Endothelial cell of umbilical vein (primary cell): ENCODE results near the gene ACER3. TPM values are rescaled to one million over a fixed set of nuclear protein-coding genes. Genes with fewer than 3 reads are reported as not detected.

Source experiments
- BruUV-seq: library from RNA; stranded (reverse); fragments of 400-500 nt; replicated peaks from 2 replicates; lab custom pipeline; 2021; lab: Mats Ljungman, UMichigan
- CTCF ChIA-PET: fragments of 300-600, 350-600 bp; sonication (Branson Sonifier 250); formaldehyde crosslinking; loops from one replicate; lab custom pipeline; 2021; ENCODE audit warnings: antibody characterized with exemption, inconsistent platforms; lab: Charles Lee
- POLR2A ChIA-PET: fragments of 300-600, 350-600 bp; sonication (Branson Sonifier 250); formaldehyde crosslinking; loops from one replicate; lab custom pipeline; 2021; ENCODE audit warnings: antibody characterized with exemption, inconsistent platforms; lab: Charles Lee
- DNase-seq: peaks from one replicate; pipeline ENCODE4 v3.0.0-alpha.2; 2011; ENCODE audit warnings: low read depth, low spot score
- FAIRE-seq: peaks from 2 replicates; lab custom pipeline; 2011; peaks lifted over from hg19 to GRCh38; lab: Jason Lieb, UNC
- H2AFZ ChIP-seq: 2 replicates; pipeline ENCODE4 v1.6.0; 2012; ENCODE audit warnings: low read depth, low read length, control low read depth, inconsistent platforms
- H3K27ac ChIP-seq: 2 replicates; pipeline ENCODE4 v1.5.1; 2011; ENCODE audit warnings: low read depth, mild to moderate bottlenecking, control low read depth, low read length, moderate library complexity; ENCODE audit not compliant: insufficient read depth
- H3K27me3 ChIP-seq, 2 experiments: 2 replicates each; pipeline versions ENCODE4 v1.6.0 to v1.6.1; 2011; ENCODE audit warnings: low read length in 2 of 2, mixed read lengths in 1 of 2; ENCODE audit not compliant: control insufficient read depth in 2 of 2, insufficient read depth in 2 of 2
- H3K36me3 ChIP-seq, 2 experiments: 2 replicates in 1 of 2; 3 replicates in 1 of 2; pipeline ENCODE4 v1.5.1; 2011; ENCODE audit warnings: low read length in 2 of 2, mild to moderate bottlenecking in 1 of 2, moderate library complexity in 1 of 2; ENCODE audit not compliant: control insufficient read depth in 2 of 2, insufficient read depth in 2 of 2; ENCODE audit errors: extremely low read depth in 1 of 2
- H3K4me1 ChIP-seq: 3 replicates; pipeline ENCODE4 v1.5.1; 2011; ENCODE audit warnings: mild to moderate bottlenecking, low read length; ENCODE audit not compliant: control insufficient read depth, insufficient read depth; ENCODE audit errors: extremely low read depth
- H3K4me2 ChIP-seq: 2 replicates; pipeline ENCODE4 v1.6.1; 2011; ENCODE audit warnings: low read length, control low read depth, mixed read lengths; ENCODE audit not compliant: insufficient read depth
- H3K4me3 ChIP-seq, 3 experiments: fragments of 200-600 bp in 1 of 3; sonication (generic), shearing (Covaris generic) in 1 of 3; replicated peaks in 1 of 3; 2 replicates each; pipeline ENCODE4 v1.5.1; 2011 to 2016; ENCODE audit warnings: control low read depth in 3 of 3, low read length in 3 of 3, mild to moderate bottlenecking in 2 of 3, inconsistent platforms in 1 of 3, low read depth in 1 of 3, moderate library complexity in 1 of 3; ENCODE audit not compliant: insufficient read depth in 1 of 3
- H3K79me2 ChIP-seq: 2 replicates; pipeline ENCODE4 v1.6.0; 2012; ENCODE audit warnings: low read length, inconsistent platforms; ENCODE audit not compliant: control insufficient read depth, insufficient read depth
- H3K9ac ChIP-seq: replicated peaks from 2 replicates; pipeline ENCODE3; 2011; ENCODE audit warnings: low read length, control low read depth; ENCODE audit not compliant: insufficient read depth; ENCODE audit errors: extremely low read depth
- H3K9me1 ChIP-seq: replicated peaks from 3 replicates; pipeline ENCODE4 v1.6.0; 2011; ENCODE audit warnings: mild to moderate bottlenecking, low read length; ENCODE audit not compliant: control insufficient read depth, insufficient read depth; ENCODE audit errors: extremely low read depth
- H3K9me3 ChIP-seq: replicated peaks from 2 replicates; pipeline ENCODE4 v1.5.1; 2012; ENCODE audit warnings: low read length, inconsistent platforms; ENCODE audit not compliant: control insufficient read depth, insufficient read depth
- H4K20me1 ChIP-seq: replicated peaks from 2 replicates; pipeline ENCODE3; 2011; ENCODE audit warnings: mild to moderate bottlenecking, low read length; ENCODE audit not compliant: control insufficient read depth, insufficient read depth; ENCODE audit errors: extremely low read depth
- CTCF ChIP-seq, 2 donors: IDR thresholded peaks; 1 replicate in 1 of 2; 2 replicates in 1 of 2; pipeline ENCODE4 v1.5.1; 2011; ENCODE audit warnings: low read length in 2 of 2, mild to moderate bottlenecking in 2 of 2, moderate library complexity in 2 of 2, control low read depth in 1 of 2, inconsistent platforms in 1 of 2, low read depth in 1 of 2; ENCODE audit not compliant: insufficient read depth in 1 of 2; ENCODE audit errors: extremely low read depth in 1 of 2
- EZH2 ChIP-seq: IDR thresholded peaks from 2 replicates; pipeline ENCODE4 v1.6.1; 2012; ENCODE audit warnings: borderline replicate concordance, low read depth, mild to moderate bottlenecking, moderate library complexity, low read length, inconsistent platforms; ENCODE audit not compliant: severe bottlenecking
- FOS ChIP-seq: IDR thresholded peaks from 2 replicates; pipeline ENCODE4 v1.6.1; 2011; ENCODE audit warnings: mild to moderate bottlenecking, low read length, moderate library complexity, borderline replicate concordance; ENCODE audit not compliant: insufficient read depth
- JUN ChIP-seq: IDR thresholded peaks from 2 replicates; pipeline ENCODE4 v1.6.1; 2011; ENCODE audit warnings: borderline replicate concordance, low read depth; ENCODE audit not compliant: insufficient read length, insufficient read depth
- MAX ChIP-seq: IDR thresholded peaks from 2 replicates; pipeline ENCODE4 v1.6.1; 2011; ENCODE audit not compliant: insufficient read depth, insufficient read length
- MYC ChIP-seq: IDR thresholded peaks from one replicate; pipeline ENCODE4 v1.6.1; 2011; ENCODE audit warnings: mild to moderate bottlenecking, low read depth, low read length
- POLR2A ChIP-seq: IDR thresholded peaks from 2 replicates; pipeline ENCODE4 v1.6.1; 2012; ENCODE audit warnings: low read depth, mild to moderate bottlenecking, control low read depth, low read length
- POLR2AphosphoS5 ChIP-seq: IDR thresholded peaks from 2 replicates; pipeline ENCODE4 v1.6.1; 2012; ENCODE audit warnings: low read depth, mild to moderate bottlenecking, control low read depth, low read length, moderate library complexity; ENCODE audit not compliant: insufficient read depth
- dilution Hi-C: fragments of 300-500 bp; cut with MboI; formaldehyde crosslinking; loops from one replicate; pipeline ENCODE4 v1.15.0; 2019; ENCODE audit warnings: low sequenced_read_pairs; ENCODE audit not compliant: extremely low pct_ligation_motif_present
- intact Hi-C: fragments of 100-400 bp; cut with micrococcal nuclease; formaldehyde crosslinking; loops from one replicate; pipeline ENCODE4 v1.10.0; 2022
- polyA plus RNA-seq, 4 experiments: library from polyadenylated mRNA; depleted of rRNA in 3 of 4; stranded (reverse) in 3 of 4; unstranded in 1 of 4; fragments of >200 nt; gene quantifications; 2 replicates each; pipeline versions ENCODE4 v1.2.1 to v1.2.3, GENCODE V29; 2011 to 2012; ENCODE audit warnings: missing spikeins in 1 of 4
- total RNA-seq: library from RNA; stranded (reverse); gene quantifications from 2 replicates; pipeline ENCODE4 v1.2.3, GENCODE V29; 2021

The ACER3 gene
- total and polyA plus RNA-seq, 2 donors (not counting 3 experiments of a cell fraction or from before 2014, with no cell fraction given) = 9.9 to 31.6 TPM

GRCh38 chr11:76856106-76856505 lies 4.6 kb upstream of the ACER3 start:
- no peaks in the 10 kb centered on the region for H3K79me2 ChIP-seq
- H3K27ac ChIP-seq = no peak overlapping the region
- dilution Hi-C loops (no loop called here), intact Hi-C loops (no loop called here)
- peaks cover 4% of the 10 kb centered on the region for H3K4me1 ChIP-seq
- CTCF ChIA-PET = interaction anchor here (2.1 kb wide), 1 partner anchor 63 kb away, joined by 15 read pairs; no protein-coding TSS in a partner anchor
- no peak for DNase-seq
- no peak overlapping the region for H3K4me3 ChIP-seq
- no peak overlapping the region for H3K4me2 ChIP-seq
- H3K9ac ChIP-seq = no peak overlapping the region
- H3K27me3 ChIP-seq = no peaks in the 10 kb centered on the region
- no peaks in the 10 kb centered on the region for H3K9me1 ChIP-seq
- no TSS peak for BruUV-seq
- FAIRE-seq = no peak
- H4K20me1 ChIP-seq = no peaks in the 10 kb centered on the region
- H2AFZ ChIP-seq = no peak overlapping the region
- H3K9me3 ChIP-seq = no peaks in the 10 kb centered on the region
- POLR2A ChIA-PET = no interaction called here
- H3K36me3 ChIP-seq = no peaks in the 10 kb centered on the region
- no peak for TF ChIP-seq EZH2

GRCh38 chr11:76856571-76856970 lies 4.1 kb upstream of the ACER3 start:
- no peak overlapping the region for H3K4me2 ChIP-seq
- no peaks in the 10 kb centered on the region for H4K20me1 ChIP-seq
- H3K9me1 ChIP-seq = no peaks in the 10 kb centered on the region
- dilution Hi-C loops (no loop called here), intact Hi-C loops (no loop called here)
- peaks cover 8% of the 10 kb centered on the region for H3K4me1 ChIP-seq
- no peaks in the 10 kb centered on the region for H3K9me3 ChIP-seq
- BruUV-seq = no TSS peak
- no peaks in the 10 kb centered on the region for H3K27me3 ChIP-seq
- H2AFZ ChIP-seq = no peak overlapping the region
- peaks cover 4% of the 10 kb centered on the region for H3K79me2 ChIP-seq
- POLR2A ChIA-PET = no interaction called here
- H3K9ac ChIP-seq = no peak overlapping the region
- DNase-seq (no peak), FAIRE-seq (no peak)
- no peak for TF ChIP-seq MAX
- TF ChIP-seq CTCF (IDR thresholded peaks at IDR 0.05; ENCODE audit: extremely low read depth in 1 of 2, insufficient read depth in 1 of 2, low read depth in 1 of 2, low read length in 2 of 2) = no peak
- TF ChIP-seq FOS = no peak
- no peak for TF ChIP-seq MYC
- no peak for TF ChIP-seq POLR2AphosphoS5
- no peak for TF ChIP-seq POLR2A
- TF ChIP-seq JUN = no peak
- CTCF ChIA-PET = no interaction called here
- H3K27ac ChIP-seq = no peak overlapping the region
- no peak overlapping the region for H3K4me3 ChIP-seq
- no peaks in the 10 kb centered on the region for H3K36me3 ChIP-seq
